OCI-LY1 (cell line): ENCODE data around the gene PGAM2.

ENCODE experiments used
- CTCF ChIP-seq: fragments of 200-600 bp; sonication (generic), shearing (Covaris generic); IDR thresholded peaks from 2 replicates; pipeline ENCODE4 v1.5.1; 2017; ENCODE audit warnings: mild to moderate bottlenecking, antibody characterized with exemption, low read length, moderate library complexity, mixed read lengths
- EZH2 ChIP-seq: fragments of 200-600 bp; sonication (generic), shearing (Covaris generic); IDR thresholded peaks from 2 replicates; pipeline ENCODE4 v1.8.0; 2017; ENCODE audit warnings: borderline replicate concordance, mixed run types, mild to moderate bottlenecking, antibody characterized with exemption, low read length, moderate library complexity, mixed read lengths

DNA sequence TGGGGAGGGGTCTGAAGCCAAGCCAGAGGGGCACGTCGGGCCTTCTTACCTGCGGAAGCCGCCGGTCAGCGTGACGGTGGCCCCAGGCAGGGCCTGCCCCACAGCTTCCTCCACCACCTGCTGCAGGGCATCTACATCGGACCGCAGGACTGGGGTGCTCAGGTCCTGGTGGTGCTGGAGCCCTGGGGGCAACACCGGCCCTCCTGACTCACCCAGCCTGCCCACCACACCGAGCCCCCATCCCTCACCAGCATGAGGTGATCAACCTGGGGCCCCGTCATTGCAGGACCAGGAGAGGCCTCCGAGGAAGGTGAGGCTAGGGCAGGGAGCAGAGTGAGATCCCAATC lies 9.0 kb upstream of the PGAM2 start:
- no peak for TF ChIP-seq CTCF
- TF ChIP-seq EZH2: no peak
